Stimulated activated CD4-positive, alpha-beta T cell treated with anti-CD3 and anti-CD28 coated beads, Interleukin-4, amount 100 ng/mL, for 1 hour (primary cell): Measurements from ENCODE around the gene THADA.
"Not testable (repeated sequence)": the region's sequence is repeated elsewhere in the genome, so short reads cannot be mapped to it uniquely, and the experiment has no call there.

ENCODE experiments used
- DNase-seq: peaks from one replicate; pipeline ENCODE4 v3.0.0-alpha.2; 2020

THADA gene

GRCh38 chr2:43462866-43463641, 132.8 kb downstream of the THADA start:
- DNase-seq: no peak

- no peak for DNase-seq
These were observed 134.3 kb downstream of the THADA start for GRCh38 chr2:43461453-43462073.

- no peak for DNase-seq
These were observed 135.1 kb downstream of the THADA start for GRCh38 chr2:43460611-43461365.

- no peak for DNase-seq
These were observed 135.7 kb downstream of the THADA start for GRCh38 chr2:43460174-43460546.

- no peak for DNase-seq
These were observed 136.2 kb downstream of the THADA start for GRCh38 chr2:43459446-43460173.

- no peak for DNase-seq
These were observed 137.7 kb downstream of the THADA start for GRCh38 chr2:43458014-43458628.

- DNase-seq: no peak
These were observed 139.9 kb downstream of the THADA start for GRCh38 chr2:43455731-43456642.

GRCh38 chr2:43455296-43455695, 140.5 kb downstream of the THADA start:
- no peak for DNase-seq

GRCh38 chr2:43454791-43455190, 141.0 kb downstream of the THADA start:
- no peak for DNase-seq

GRCh38 chr2:43453179-43454170, 142.4 kb downstream of the THADA start:
- no peak for DNase-seq

- DNase-seq: no peak
These were observed 143.5 kb downstream of the THADA start for GRCh38 chr2:43452318-43452731.

GRCh38 chr2:43450617-43451016, 145.2 kb downstream of the THADA start:
- no peak for DNase-seq

GRCh38 chr2:43448822-43449110, 147.1 kb downstream of the THADA start:
- no peak for DNase-seq

GRCh38 chr2:43448011-43448821, 147.6 kb downstream of the THADA start:
- no peak for DNase-seq

GRCh38 chr2:43446755-43447154, 149.1 kb downstream of the THADA start:
- DNase-seq: not testable (repeated sequence)

GRCh38 chr2:43445781-43446180, 150.1 kb downstream of the THADA start:
- no peak for DNase-seq

- DNase-seq: no peak
These were observed 150.7 kb downstream of the THADA start for GRCh38 chr2:43444989-43445645.

GRCh38 chr2:43443282-43443681, 152.6 kb downstream of the THADA start:
- no peak for DNase-seq

- DNase-seq: no peak
These were observed 154.6 kb downstream of the THADA start for GRCh38 chr2:43441195-43441594.
